Retinal pigment epithelial cell (primary cell): ENCODE data around the gene DOK7.
A peak's percentile ranks its signal among the peaks of the same experiment; 100 is the strongest.
"Not testable (repeated sequence)": the region's sequence is repeated elsewhere in the genome, so short reads cannot be mapped to it uniquely, and the experiment has no call there.

ENCODE experiments used
- DNase-seq: peaks from one replicate; pipeline ENCODE4 v3.0.0-alpha.2; 2010; ENCODE audit warnings: low read depth
- H3K4me3 ChIP-seq: 2 replicates; pipeline ENCODE4 v1.5.1; 2011; ENCODE audit warnings: mild to moderate bottlenecking, low read length, control low read depth, moderate library complexity
- CTCF ChIP-seq: conservative IDR thresholded peaks from 2 replicates; pipeline ENCODE4 v1.5.1; 2011; ENCODE audit warnings: low read depth, low read length, control low read depth, inconsistent platforms

The DOK7 gene

GRCh38 chr4:3458371-3458770, 4.7 kb upstream of the DOK7 start:
- H3K4me3 ChIP-seq = no peak overlapping the region
- DNase-seq = no peak
- TF ChIP-seq CTCF = no peak

- H3K4me3 ChIP-seq, DNase-seq: not testable (repeated sequence)
Measured at GRCh38 chr4:3459156-3459555, 4.0 kb upstream of the DOK7 start.

GRCh38 chr4:3460926-3461325, 2.2 kb upstream of the DOK7 start:
- no peak for DNase-seq
- H3K4me3 ChIP-seq = no peak overlapping the region
- no peak for TF ChIP-seq CTCF

GRCh38 chr4:3461515-3462291, 1.4 kb upstream of the DOK7 start:
- peak; percentile 94 for DNase-seq

GRCh38 chr4:3462321-3462789, 751 bp upstream of the DOK7 start:
- peak overlapping the region; percentile 22 for H3K4me3 ChIP-seq
- DNase-seq = no peak
- no peak for TF ChIP-seq CTCF

More at GRCh38 chr4:3461515-3462291, 1.4 kb upstream of the DOK7 start:
- no peak for TF ChIP-seq CTCF
- H3K4me3 ChIP-seq = no peak overlapping the region

- no peak for DNase-seq
- no peak for TF ChIP-seq CTCF
- H3K4me3 ChIP-seq = peak overlapping the region; percentile 62
Measured at GRCh38 chr4:3463556-3464348, 646 bp downstream of the DOK7 start.

- no peak for DNase-seq
- no peak for TF ChIP-seq CTCF
Measured at GRCh38 chr4:3464349-3464905, 1.3 kb downstream of the DOK7 start.

More at GRCh38 chr4:3464349-3464905, 1.3 kb downstream of the DOK7 start:
- H3K4me3 ChIP-seq = peak overlapping the region; percentile 62
